MCF 10A (cell line): ENCODE results near the gene CYP4F8. TPM values are rescaled to one million over a fixed set of nuclear protein-coding genes. Genes with fewer than 3 reads are reported as not detected.

Experiments
- BruUV-seq: library from RNA; stranded (reverse); fragments of 400-500 nt; replicated peaks from 2 replicates; lab custom pipeline; 2021; lab: Mats Ljungman, UMichigan
- CTCF ChIA-PET: fragments of 300-600 bp; sonication (Branson Sonifier 250); formaldehyde crosslinking; extraction: SDS; loops from one replicate; lab custom pipeline; 2021; ENCODE audit warnings: antibody characterized with exemption, inconsistent platforms; lab: Yijun Ruan, JAX
- POLR2A ChIA-PET: fragments of 300-600, 350-650 bp; sonication (Branson Sonifier 250); formaldehyde crosslinking; extraction: SDS; loops from one replicate; lab custom pipeline; 2020; ENCODE audit warnings: antibody characterized with exemption, inconsistent platforms; lab: Yijun Ruan, JAX
- DNase-seq: peaks from one replicate; pipeline ENCODE4 v3.0.0-alpha.2; 2018; ENCODE audit not compliant: unreplicated experiment
- H3K27ac Mint-ChIP-seq: one replicate; pipeline ENCODE4 v1.8.0; 2022; ENCODE audit warnings: mild to moderate bottlenecking, low read depth, mixed read lengths; ENCODE audit not compliant: unreplicated experiment
- H3K27me3 Mint-ChIP-seq: one replicate; pipeline ENCODE4 v1.8.0; 2022; ENCODE audit warnings: mixed read lengths; ENCODE audit not compliant: insufficient read depth, unreplicated experiment
- H3K36me3 Mint-ChIP-seq: one replicate; pipeline ENCODE4 v1.8.0; 2022; ENCODE audit warnings: mild to moderate bottlenecking, moderate library complexity, mixed read lengths; ENCODE audit not compliant: insufficient read depth, unreplicated experiment
- H3K4me1 Mint-ChIP-seq: one replicate; pipeline ENCODE4 v1.8.0; 2022; ENCODE audit warnings: mixed read lengths; ENCODE audit not compliant: insufficient read depth, unreplicated experiment
- H3K4me3 Mint-ChIP-seq: one replicate; pipeline ENCODE4 v1.8.0; 2022; ENCODE audit warnings: mild to moderate bottlenecking, moderate library complexity, mixed read lengths; ENCODE audit not compliant: unreplicated experiment
- H3K9me3 Mint-ChIP-seq: one replicate; pipeline ENCODE4 v1.8.0; 2022; ENCODE audit warnings: mixed read lengths; ENCODE audit not compliant: unreplicated experiment
- CTCF ChIP-seq: fragments of 200-600 bp; IDR thresholded peaks from one replicate; pipeline ENCODE4 v1.8.0; 2022; ENCODE audit warnings: antibody characterized with exemption, mild to moderate bottlenecking; ENCODE audit not compliant: unreplicated experiment
- intact Hi-C: fragments of 100-400 bp; cut with micrococcal nuclease; formaldehyde crosslinking; loops from 2 replicates; pipeline ENCODE4 v1.14.1; 2022
- total RNA-seq: library from RNA; stranded (reverse); gene quantifications from 2 replicates; pipeline ENCODE4 v1.2.3, GENCODE V29; 2022

CYP4F8 gene
- total RNA-seq, 1 experiment from 2014 or later, result not detected

- Mint-ChIP-seq H3K36me3 (no peaks in the 10 kb centered on the region), H3K9me3 (peaks cover 50% of the 10 kb centered on the region), H3K27ac (no peak overlapping the region), H3K27me3 (peaks cover 14% of the 10 kb centered on the region), H3K4me3 (no peak overlapping the region), H3K4me1 (no peaks in the 10 kb centered on the region)
- ChIA-PET CTCF (no interaction called here), POLR2A (no interaction called here)
- DNase-seq, result no peak
- intact Hi-C loops, result no loop called here
- no peak for TF ChIP-seq CTCF
- no TSS peak for BruUV-seq
These were observed 36.8 kb downstream of the CYP4F8 start for GRCh38 chr19:15651791-15652190.

GRCh38 chr19:15652559-15653278 is 37.7 kb downstream of the CYP4F8 start:
- TF ChIP-seq CTCF, result no peak
- Mint-ChIP-seq H3K27me3 (peaks cover 14% of the 10 kb centered on the region), H3K4me1 (no peaks in the 10 kb centered on the region), H3K27ac (no peak overlapping the region), H3K36me3 (no peaks in the 10 kb centered on the region), H3K4me3 (no peak overlapping the region), H3K9me3 (peaks cover 52% of the 10 kb centered on the region)
- ChIA-PET POLR2A (no interaction called here), CTCF (no interaction called here)
- intact Hi-C loops, result no loop called here
- BruUV-seq, result no TSS peak
- DNase-seq, result no peak

GRCh38 chr19:15656467-15656866 is 41.4 kb downstream of the CYP4F8 start:
- H3K27me3 Mint-ChIP-seq, result peaks cover 14% of the 10 kb centered on the region
- no peak for DNase-seq
- H3K4me1 Mint-ChIP-seq, result no peaks in the 10 kb centered on the region
- ChIA-PET POLR2A (interaction anchor here (0.7 to 1.1 kb wide), 2 partner anchors 9 to 108 kb away, joined by 3 to 4 read pairs; no protein-coding TSS in a partner anchor), CTCF (no interaction called here)
- intact Hi-C loops, result no loop called here
- TF ChIP-seq CTCF, result no peak
- no peak overlapping the region for H3K27ac Mint-ChIP-seq
- H3K36me3 Mint-ChIP-seq, result no peaks in the 10 kb centered on the region
- BruUV-seq, result no TSS peak
- H3K4me3 Mint-ChIP-seq, result no peak overlapping the region
- peaks cover 30% of the 10 kb centered on the region for H3K9me3 Mint-ChIP-seq

- ChIA-PET POLR2A (no interaction called here), CTCF (no interaction called here)
- Mint-ChIP-seq H3K4me3 (no peak overlapping the region), H3K4me1 (no peaks in the 10 kb centered on the region), H3K27ac (no peak overlapping the region), H3K9me3 (no peaks in the 10 kb centered on the region), H3K36me3 (no peaks in the 10 kb centered on the region), H3K27me3 (no peaks in the 10 kb centered on the region)
- intact Hi-C loops, result no loop called here
- DNase-seq, result no peak
- no peak for TF ChIP-seq CTCF
- no TSS peak for BruUV-seq
These were observed 48.2 kb downstream of the CYP4F8 start for GRCh38 chr19:15663247-15663646.
